Measurements from ENCODE around the gene SLC22A5. TPM values are rescaled to one million over a fixed set of nuclear protein-coding genes. Genes with fewer than 3 reads are reported as not detected.

SLC22A5 gene
- total and polyA plus RNA-seq, 9 of the 15 experiments (the other 6 are each of a cell fraction or from before 2014, with no cell fraction given) = 3.0 to 16.6 (median 8.3) TPM

DNA sequence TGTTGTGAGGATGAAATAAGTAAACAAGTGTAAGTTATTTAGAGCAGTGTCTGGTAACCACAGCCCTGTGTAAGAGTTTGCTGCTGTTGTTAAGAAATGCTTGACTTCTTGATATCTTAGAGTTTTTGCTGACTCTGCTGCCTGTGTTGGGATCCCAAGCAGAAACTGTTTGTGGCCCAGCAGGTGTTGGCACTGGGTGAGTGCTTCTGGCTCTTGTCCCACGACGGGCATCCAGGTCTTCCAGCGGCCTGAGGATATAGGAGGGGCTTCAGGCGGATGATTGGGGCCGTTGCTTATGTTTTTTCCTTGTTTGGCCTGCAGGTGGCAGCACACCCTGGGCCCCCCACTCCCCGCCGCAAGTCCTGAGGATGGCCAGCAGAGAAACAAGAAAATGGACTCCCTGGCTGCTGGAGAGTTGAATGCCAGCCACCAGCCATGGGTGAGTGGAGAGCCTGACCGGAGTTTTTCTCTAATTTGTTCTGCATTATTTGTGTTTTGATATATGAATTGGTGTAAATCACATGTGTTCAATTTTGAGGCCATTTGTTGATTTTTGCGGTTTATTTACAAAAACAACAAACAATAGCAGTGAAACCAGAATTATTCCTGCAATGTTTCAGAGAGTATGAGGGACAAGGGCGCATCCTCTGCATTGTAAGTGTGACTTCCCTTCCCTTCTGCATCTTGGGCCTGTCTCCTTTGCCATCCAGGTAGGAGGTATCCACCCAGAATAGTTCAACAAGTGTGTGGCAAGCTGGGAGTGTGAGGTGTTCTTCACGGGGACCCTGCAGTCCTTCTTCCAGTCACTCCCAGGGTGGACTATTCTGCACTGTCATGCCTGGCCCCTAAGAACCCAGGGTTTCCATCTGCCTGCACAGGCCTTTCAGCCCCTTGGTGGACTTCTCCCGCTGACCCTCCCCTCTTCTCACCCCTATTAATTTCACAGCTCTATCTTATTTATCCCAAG lies 50.3 kb downstream of the SLC22A5 start (continued):
- TF ChIP-seq, protein P1, sequence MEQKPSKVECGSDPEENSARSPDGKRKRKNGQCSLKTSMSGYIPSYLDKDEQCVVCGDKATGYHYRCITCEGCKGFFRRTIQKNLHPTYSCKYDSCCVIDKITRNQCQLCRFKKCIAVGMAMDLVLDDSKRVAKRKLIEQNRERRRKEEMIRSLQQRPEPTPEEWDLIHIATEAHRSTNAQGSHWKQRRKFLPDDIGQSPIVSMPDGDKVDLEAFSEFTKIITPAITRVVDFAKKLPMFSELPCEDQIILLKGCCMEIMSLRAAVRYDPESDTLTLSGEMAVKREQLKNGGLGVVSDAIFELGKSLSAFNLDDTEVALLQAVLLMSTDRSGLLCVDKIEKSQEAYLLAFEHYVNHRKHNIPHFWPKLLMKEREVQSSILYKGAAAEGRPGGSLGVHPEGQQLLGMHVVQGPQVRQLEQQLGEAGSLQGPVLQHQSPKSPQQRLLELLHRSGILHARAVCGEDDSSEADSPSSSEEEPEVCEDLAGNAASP (IDR thresholded peaks at IDR 0.05) = no peak
- TF ChIP-seq FOXK1 (CRISPR knock-in tag; IDR thresholded peaks at IDR 0.05; ENCODE audit: borderline replicate concordance) (peak; percentile 80; the same call in 1 of the 2 replicates), MAFF (IDR thresholded peaks at IDR 0.05; ENCODE audit: low read length) (peak; percentile 50), SMAD4 (CRISPR knock-in tag; conservative IDR thresholded peaks at IDR 0.05) (peak; percentile 86), HDGF (IDR thresholded peaks at IDR 0.05) (0 out of 2 replicates have a peak, but pooled peaks have one; percentile 41), HMG20A (CRISPR knock-in tag; conservative IDR thresholded peaks at IDR 0.05) (no peak), RBM34 (IDR thresholded peaks at IDR 0.05; ENCODE audit: borderline replicate concordance, insufficient read depth, low read length) (no peak), NFIC (IDR thresholded peaks at IDR 0.05) (no peak; the same call in 1 of the 2 replicates), HDAC2 (IDR thresholded peaks at IDR 0.05) (no peak; the same call in 1 of the 2 replicates), ZNF354B (CRISPR knock-in tag; IDR thresholded peaks at IDR 0.05) (0 out of 2 replicates have a peak, but pooled peaks have one; percentile 33), CBFA2T2 (conservative IDR thresholded peaks at IDR 0.05) (no peak), FOS (IDR thresholded peaks at IDR 0.05; ENCODE audit: extremely low read depth, insufficient read length) (no peak), ZKSCAN1 (IDR thresholded peaks at IDR 0.05; ENCODE audit: low read depth, low read length) (0 out of 2 replicates have a peak, but pooled peaks have one; percentile 31), NFXL1 (CRISPR knock-in tag; IDR thresholded peaks at IDR 0.05) (no peak), ZNF695 (CRISPR knock-in tag; IDR thresholded peaks at IDR 0.05) (no peak), CSDE1 (IDR thresholded peaks at IDR 0.05) (no peak), ZNF217 (CRISPR knock-in tag; IDR thresholded peaks at IDR 0.05) (no peak), MIER1 (IDR thresholded peaks at IDR 0.05; ENCODE audit: low read depth) (no peak)
- TF ChIP-seq, protein P2, sequence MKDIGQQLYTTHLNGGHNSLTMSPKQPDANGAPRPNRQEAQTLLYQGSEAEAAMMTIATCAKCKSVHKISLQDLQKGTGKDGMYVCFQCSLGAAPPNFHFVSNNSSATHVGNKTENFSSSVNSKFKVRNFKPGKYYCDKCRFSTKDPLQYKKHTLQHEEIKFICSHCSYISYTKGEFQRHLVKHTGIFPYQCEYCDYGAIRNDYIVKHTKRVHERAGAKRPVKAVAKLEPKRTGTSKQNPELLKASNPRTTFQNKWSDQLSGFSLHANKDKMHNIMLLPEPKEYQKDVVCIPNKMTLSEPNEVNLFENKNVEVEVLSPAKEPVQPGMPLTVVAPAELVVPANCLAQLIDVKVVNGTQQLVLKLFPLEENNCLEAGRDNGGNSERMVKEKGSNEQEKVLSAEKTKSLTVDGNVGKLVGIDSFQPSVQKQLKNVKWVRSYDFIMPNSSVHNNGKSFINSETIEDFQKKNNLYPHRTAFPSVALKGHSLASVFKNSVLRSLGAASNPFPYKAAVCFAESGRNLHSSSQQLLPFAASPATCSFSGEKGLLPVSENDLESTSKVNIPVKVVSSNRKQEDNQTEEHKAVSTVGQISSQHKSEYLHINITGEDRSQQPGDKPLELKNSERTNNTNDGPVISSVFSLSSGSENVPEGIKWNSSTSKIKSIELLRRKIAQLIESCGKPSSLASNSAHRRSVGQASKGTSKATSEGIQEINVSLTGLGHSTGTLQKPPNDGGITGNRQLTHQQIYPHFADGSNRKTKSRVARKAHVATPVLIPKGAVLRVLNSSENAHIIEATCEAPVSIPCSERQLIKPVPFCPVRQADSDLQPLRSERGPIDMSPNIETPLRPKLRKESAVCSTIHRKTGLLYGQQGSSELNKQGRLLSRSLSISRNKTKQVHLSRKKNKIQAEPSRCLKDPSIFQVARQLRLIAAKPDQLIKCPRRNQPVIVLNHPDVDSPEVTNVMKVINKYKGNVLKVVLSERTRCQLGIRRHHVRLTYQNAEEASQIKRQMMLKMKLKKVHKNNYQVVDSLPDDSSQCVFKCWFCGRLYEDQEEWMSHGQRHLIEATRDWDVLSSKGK (CRISPR knock-in tag; IDR thresholded peaks at IDR 0.05) = no peak
- TF ChIP-seq, protein P3, sequence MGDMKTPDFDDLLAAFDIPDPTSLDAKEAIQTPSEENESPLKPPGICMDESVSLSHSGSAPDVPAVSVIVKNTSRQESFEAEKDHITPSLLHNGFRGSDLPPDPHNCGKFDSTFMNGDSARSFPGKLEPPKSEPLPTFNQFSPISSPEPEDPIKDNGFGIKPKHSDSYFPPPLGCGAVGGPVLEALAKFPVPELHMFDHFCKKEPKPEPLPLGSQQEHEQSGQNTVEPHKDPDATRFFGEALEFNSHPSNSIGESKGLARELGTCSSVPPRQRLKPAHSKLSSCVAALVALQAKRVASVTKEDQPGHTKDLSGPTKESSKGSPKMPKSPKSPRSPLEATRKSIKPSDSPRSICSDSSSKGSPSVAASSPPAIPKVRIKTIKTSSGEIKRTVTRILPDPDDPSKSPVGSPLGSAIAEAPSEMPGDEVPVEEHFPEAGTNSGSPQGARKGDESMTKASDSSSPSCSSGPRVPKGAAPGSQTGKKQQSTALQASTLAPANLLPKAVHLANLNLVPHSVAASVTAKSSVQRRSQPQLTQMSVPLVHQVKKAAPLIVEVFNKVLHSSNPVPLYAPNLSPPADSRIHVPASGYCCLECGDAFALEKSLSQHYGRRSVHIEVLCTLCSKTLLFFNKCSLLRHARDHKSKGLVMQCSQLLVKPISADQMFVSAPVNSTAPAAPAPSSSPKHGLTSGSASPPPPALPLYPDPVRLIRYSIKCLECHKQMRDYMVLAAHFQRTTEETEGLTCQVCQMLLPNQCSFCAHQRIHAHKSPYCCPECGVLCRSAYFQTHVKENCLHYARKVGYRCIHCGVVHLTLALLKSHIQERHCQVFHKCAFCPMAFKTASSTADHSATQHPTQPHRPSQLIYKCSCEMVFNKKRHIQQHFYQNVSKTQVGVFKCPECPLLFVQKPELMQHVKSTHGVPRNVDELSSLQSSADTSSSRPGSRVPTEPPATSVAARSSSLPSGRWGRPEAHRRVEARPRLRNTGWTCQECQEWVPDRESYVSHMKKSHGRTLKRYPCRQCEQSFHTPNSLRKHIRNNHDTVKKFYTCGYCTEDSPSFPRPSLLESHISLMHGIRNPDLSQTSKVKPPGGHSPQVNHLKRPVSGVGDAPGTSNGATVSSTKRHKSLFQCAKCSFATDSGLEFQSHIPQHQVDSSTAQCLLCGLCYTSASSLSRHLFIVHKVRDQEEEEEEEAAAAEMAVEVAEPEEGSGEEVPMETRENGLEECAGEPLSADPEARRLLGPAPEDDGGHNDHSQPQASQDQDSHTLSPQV (IDR thresholded peaks at IDR 0.05) = peak; percentile 97
